Pons (tissue), 1 donor: ENCODE results near the gene BUD13.

ENCODE experiments used
- DNase-seq: peaks from one replicate; pipeline ENCODE4 v3.0.0-alpha.2; 2016; ENCODE audit warnings: low spot score

BUD13 gene

DNA sequence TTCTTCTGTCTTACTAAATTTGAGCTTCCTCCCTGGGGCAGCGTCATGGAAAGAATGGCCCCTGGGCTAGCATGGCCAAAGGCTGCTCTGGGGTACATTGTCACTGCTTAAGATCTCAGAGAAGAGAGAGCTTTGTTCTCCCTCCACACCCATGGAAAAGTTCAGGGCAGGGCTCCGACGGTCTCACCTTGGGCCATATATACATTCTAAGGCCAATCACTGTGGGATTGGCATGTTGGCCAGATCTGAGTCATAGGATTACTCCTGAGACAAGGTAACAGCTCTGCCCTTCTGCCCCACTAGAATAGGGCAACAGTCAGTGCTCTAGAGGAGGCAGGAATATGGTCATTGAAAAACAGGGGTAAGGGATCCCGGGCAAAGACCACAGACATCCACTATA lies 56.2 kb downstream of the BUD13 start:
- no peak for DNase-seq

DNA sequence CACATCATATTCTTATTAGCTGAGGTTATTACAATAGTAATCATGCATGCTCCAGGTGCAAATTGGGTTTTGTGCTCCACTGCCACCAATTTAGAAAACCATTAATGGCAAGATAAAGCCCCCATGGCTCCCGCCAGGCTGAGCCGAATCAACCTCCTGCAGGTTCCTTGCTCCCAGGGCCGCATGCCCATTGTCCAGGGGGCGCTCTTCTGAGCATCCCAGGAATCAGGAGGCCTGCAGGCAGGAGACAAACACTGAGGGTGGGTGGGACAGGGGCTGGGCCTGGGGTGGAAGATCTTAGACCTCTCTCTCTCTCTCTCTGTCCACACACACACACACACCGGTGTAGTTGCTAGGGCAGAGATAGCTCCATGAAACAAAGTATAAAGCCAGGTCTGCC lies 57.4 kb downstream of the BUD13 start:
- DNase-seq = no peak

DNA sequence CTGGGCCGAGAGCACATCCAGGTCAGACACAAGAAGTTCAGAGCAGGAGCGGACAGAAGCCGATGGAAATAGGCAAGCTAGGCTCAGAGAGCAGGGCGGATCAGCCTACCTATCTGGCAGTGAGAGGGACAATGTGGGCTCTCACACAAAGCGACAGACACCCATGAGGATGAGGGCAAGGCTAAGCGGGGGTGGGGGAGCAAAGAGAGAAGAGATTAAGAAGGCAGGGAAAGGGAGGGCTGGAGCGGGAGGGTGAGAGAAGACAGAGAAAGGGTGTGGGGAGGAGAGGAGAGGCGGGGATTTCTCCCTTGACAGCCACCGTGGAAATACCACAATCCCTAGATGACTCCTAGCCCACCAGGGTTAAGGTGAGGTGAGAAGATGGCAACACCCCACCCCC lies 57.9 kb downstream of the BUD13 start:
- DNase-seq = no peak

DNA sequence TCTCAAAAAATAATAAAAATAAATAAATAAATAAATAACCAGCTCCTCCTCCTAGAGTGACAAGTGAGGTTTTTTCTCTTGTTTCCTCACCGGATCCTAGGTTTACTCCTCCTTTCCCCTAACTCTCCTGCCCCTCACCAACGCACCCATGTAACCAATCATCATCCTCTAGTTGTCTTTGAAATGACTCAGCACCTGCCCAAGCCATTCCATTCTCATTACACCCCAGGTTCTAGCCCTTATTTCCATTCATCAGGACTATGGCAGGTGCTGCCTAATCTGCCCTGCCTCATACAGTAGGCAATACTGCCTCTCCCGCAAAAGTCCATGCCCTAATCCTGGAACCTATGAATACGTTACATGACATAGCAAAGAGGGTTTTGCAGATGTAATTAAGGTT lies 60.4 kb downstream of the BUD13 start:
- no peak for DNase-seq

DNA sequence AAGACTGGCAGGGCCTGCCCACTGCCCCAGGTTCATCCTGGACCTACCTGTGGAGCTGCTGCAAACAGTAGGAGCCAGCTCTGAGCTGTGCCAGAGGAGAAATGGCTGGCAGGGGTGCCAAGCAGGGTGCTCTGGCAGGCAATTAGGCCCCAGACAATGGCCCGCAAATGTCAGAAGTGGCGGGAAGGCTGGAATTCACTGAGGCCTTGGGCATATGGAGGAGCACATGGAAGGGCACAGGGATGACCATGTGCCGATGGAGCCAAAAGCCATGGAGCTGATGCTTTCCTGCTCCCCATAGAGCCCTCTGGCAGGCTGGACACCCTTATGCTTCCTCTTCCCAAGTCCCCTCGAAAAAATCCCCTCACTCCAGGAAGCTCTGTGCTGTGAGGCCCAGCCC lies 62.0 kb downstream of the BUD13 start:
- DNase-seq = no peak

DNA sequence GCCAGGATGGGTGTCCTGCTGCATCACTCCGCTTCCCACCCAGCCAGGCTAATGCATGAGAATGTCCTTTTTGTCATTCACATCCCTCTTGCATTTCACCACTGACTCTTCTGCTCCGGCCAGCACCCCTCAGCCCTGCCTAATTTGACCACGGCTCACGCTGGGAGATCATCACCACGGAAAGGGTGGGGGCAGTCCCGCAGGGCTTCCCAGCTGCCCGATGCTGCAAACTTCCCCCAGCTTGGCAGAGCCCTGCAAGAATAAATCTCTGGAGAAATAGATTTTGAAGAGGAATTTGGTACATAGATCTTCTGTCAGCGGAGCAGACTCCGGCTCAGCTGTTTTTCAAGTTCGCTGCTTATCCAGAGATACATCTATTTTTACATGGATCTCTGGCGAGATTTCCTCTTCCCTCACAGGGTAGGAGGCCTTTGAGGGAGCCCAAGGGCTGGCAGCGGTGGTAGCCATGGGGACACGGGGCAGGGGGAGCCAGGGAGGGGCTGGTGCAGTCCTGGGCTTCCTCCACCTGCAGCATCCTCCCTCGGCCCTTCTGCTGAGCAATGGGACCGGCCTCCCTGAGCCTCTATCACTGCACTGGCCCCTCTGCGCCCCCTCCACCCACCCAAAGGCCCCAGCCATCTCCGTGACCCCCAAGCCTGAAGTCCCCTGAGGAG lies 62.6 kb downstream of the BUD13 start:
- DNase-seq = no peak

DNA sequence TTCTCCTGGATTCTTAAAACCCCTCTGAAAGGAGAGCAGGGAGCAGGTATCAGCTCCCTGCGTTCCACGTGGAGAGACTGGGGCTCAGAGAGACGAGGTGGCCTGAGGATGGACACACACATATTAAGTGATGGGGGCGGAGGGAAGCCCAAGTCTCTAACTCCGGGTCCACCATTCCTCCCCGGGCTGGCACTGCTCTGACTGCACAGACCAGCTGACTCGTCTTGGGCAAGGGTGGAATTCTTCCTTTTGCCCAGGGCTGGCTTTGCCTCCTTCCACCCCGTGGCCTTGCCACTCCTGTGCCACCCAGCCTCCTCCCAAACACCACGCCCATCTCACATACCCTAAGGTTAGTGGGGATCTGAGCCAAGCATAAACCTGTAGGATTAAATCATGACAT lies 65.0 kb downstream of the BUD13 start:
- no peak for DNase-seq

DNA sequence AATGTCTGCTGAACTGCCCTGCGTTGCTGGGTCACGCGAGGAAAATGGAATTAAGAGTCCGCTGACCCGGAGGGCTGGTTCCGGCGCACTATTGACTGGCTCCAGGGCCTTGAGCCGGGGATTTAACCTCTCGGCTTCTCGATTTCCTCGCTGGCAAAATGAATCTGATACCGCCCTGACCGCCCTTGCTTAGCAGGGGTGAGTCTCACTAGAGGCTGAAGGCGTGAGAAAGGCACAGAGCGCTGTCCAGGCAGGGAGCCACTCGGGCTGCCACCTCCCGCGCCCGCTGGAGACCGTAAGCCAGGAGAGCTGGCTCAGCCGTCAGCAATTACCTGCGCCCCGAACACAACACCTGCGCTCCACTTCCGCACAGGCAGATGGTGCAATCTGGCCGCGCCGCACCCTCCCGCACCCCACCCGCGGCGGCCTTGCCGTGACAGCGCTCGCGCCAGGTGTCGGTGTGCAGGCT lies 65.6 kb downstream of the BUD13 start:
- no peak for DNase-seq

DNA sequence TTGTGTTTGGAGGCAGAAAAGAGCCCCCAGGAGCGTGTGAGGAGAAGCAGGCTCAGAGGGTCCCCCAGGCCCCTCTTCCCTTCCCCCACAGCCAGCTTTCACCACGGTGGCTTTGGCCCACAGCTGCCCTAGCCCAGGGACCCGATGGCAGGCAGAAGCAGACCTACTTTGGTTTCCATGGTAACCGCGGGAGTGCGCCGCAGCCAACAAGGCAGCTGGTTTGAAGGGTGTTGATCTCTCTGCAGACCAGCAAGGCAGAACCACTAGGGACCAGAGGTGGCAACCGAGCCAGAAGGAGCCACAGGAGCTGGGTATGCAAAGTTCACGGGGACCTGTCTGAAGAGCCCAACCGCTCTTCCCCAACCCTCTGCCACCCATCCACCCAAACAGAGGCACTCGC lies 69.4 kb downstream of the BUD13 start:
- peak; percentile 35 for DNase-seq

DNA sequence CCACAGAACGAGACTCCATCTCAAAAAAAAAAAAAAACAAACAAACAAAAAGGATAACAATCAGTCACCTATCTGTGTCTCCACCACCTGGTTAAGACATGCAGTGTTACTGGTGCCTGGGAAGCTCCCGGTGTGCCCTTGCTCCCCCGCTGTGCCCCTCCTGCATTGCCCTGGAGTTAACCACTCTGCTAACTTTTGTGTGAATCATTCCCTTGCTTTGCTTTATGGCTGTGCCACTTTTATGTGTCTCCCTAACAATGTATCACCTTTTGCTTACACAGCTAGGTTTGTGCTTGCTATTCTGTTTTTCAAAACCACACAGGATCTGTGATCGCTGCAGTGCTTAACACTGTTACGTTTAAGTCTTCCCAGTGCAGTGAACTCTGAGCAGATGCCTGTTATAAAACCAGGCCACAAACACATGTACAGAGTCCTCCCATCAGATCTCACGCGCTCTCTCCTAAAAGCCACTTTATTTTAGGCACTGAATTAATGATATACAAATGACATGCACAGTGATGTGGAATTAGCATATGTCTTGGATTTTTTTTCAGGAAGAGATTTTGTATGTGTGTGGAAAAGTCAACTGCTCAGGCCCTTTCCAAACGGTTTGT lies 69.9 kb downstream of the BUD13 start:
- DNase-seq = no peak

DNA sequence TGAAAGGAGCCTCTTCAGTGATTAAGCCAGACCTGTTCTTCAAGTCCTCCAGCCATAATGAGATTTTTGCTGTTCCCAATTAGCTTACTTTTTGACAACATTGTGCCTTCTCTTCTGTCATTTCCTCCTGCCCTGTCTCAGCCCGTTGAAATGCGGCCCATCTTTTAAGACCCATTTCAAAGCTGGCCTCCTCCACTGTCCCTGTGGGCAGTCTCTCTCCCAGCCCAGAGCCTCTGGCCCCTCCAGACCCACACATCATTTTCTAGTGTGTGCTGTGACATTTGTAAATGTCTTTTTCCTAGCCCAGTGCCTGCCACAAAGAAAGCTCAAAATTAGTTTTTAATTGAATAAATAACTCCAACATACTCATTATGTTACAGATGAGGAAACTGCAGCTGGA lies 70.9 kb downstream of the BUD13 start:
- no peak for DNase-seq

DNA sequence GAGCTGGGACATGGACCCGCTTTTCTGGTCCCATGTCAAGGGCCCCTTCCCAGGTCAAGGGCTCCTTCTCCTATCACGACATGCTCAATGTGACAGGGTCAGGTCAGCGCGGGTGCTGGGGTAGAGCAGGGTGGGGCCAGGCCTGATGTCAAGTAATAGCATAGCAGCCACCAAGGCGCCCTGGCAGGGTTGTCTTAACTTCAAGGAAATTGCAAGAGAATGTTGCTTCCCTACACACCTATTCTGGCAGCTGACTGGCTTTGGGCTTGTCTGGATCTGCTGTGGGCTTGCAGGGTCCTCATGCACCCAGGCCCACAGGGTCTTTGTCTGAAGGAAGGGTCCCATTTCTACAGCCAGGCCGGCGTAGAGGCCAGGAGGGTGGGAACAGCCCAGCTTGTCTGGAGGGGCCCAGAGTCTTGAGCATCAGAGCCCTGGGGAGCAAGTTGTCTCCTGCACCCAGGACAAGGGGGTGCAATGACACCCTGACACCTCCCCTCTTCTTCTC lies 71.4 kb downstream of the BUD13 start:
- no peak for DNase-seq

DNA sequence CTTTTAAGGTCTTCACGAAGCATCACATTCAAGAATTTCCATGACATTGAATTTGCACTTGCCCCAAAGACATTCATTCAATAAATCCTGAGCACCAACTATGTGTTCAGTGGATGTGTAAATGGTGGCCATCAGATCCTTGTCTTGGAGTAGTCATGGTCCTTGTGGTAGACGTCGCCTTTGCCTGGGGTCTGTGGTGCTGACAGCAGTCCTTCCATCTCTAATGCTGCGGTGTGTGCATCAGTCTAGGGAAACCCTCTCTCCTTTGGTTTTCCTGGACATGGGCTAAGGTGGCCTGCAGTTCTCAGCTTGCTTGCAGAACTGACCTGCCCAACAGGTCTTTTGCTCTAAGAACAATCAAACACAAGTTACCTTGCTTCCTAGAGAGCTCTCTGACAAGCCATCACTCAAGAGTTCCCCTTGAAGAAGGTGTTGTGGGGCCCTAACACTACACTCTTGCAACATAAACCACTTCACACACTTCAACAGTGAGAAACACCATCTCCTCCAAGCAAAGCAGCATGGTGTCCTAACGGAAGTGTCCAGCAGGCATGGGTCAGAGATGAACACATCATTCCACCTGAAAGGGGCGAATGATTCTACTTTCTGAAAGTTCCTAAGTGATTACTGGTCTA lies 72.1 kb downstream of the BUD13 start:
- DNase-seq = no peak
